SK-N-SH (cell line): ENCODE measurements around the gene NHLH1. TPM values are rescaled to one million over a fixed set of nuclear protein-coding genes. Genes with fewer than 3 reads are reported as not detected.

ENCODE experiments used
- CTCF ChIA-PET: fragments of 300-600, 350-600 bp; formaldehyde crosslinking; extraction: SDS; loops from one replicate; lab custom pipeline; 2021; lab: Yijun Ruan, JAX
- POLR2A ChIA-PET: fragments of 350-600 bp; sonication (Branson Sonifier 250); formaldehyde crosslinking; extraction: SDS; loops from one replicate; lab custom pipeline; 2020; ENCODE audit warnings: antibody characterized with exemption, inconsistent platforms; lab: Yijun Ruan, JAX
- DNase-seq: peaks from one replicate; pipeline ENCODE4 v3.0.0; 2012
- H2AFZ ChIP-seq: fragments of 200-600 bp; sonication (generic); 2 replicates; pipeline ENCODE4 v1.8.1; 2016; ENCODE audit warnings: antibody characterized with exemption, mild to moderate bottlenecking, low read depth
- H3F3A ChIP-seq: fragments of 200-600 bp; sonication (generic); replicated peaks from 2 replicates; pipeline ENCODE3; 2016; ENCODE audit warnings: antibody characterized with exemption, mild to moderate bottlenecking; ENCODE audit not compliant: insufficient read depth
- H3K27ac ChIP-seq, 2 experiments: fragments of 200-500 bp in 1 of 2; fragments of 200-600 bp in 1 of 2; sonication (Bioruptor generic) in 1 of 2; sonication (generic), shearing (Covaris generic) in 1 of 2; 2 replicates each; pipeline versions ENCODE4 v1.5.1 to v1.6.1; 2014 to 2016; ENCODE audit warnings: low read depth in 2 of 2, inconsistent platforms in 1 of 2, low read length in 1 of 2, mild to moderate bottlenecking in 1 of 2, mixed read lengths in 1 of 2
- H3K27me3 ChIP-seq: fragments of 200-600 bp; sonication (generic), shearing (Covaris generic); 2 replicates; pipeline ENCODE4 v1.6.1; 2016; ENCODE audit warnings: mixed run types; ENCODE audit not compliant: insufficient read depth
- H3K36me3 ChIP-seq, 2 experiments: fragments of 200-500 bp in 1 of 2; fragments of 200-600 bp in 1 of 2; sonication (Bioruptor generic) in 1 of 2; sonication (generic) in 1 of 2; replicated peaks in 1 of 2; 2 replicates each; pipeline versions ENCODE3 to v1.5.1; 2014 to 2016; ENCODE audit warnings: low read length in 1 of 2, mild to moderate bottlenecking in 1 of 2; ENCODE audit not compliant: insufficient read depth in 2 of 2, control insufficient read depth in 1 of 2
- H3K4me1 ChIP-seq, 2 experiments: fragments of 200-500 bp in 1 of 2; fragments of 200-600 bp in 1 of 2; sonication (Bioruptor generic) in 1 of 2; sonication (generic), shearing (Covaris generic) in 1 of 2; 2 replicates each; pipeline versions ENCODE4 v1.5.1 to v1.6.1; 2014 to 2016; ENCODE audit warnings: low read depth in 1 of 2, low read length in 1 of 2, mixed run types in 1 of 2; ENCODE audit not compliant: insufficient read depth in 2 of 2, control insufficient read depth in 1 of 2
- H3K4me2 ChIP-seq: fragments of 200-600 bp; sonication (generic), shearing (Covaris generic); 2 replicates; pipeline ENCODE4 v1.6.1; 2017; ENCODE audit warnings: mixed run types
- H3K4me3 ChIP-seq, 2 experiments: fragments of 200-500 bp in 1 of 2; fragments of 200-600 bp in 1 of 2; sonication (Bioruptor generic) in 1 of 2; sonication (generic), shearing (Covaris generic) in 1 of 2; 2 replicates each; pipeline versions ENCODE4 v1.5.1 to v1.8.1; 2014 to 2016; ENCODE audit warnings: low read depth in 2 of 2, inconsistent platforms in 1 of 2, low read length in 1 of 2, mild to moderate bottlenecking in 1 of 2, mixed read lengths in 1 of 2, moderate library complexity in 1 of 2
- H3K79me2 ChIP-seq: fragments of 200-600 bp; sonication (generic); 2 replicates; pipeline ENCODE4 v1.8.1; 2017; ENCODE audit warnings: mild to moderate bottlenecking; ENCODE audit not compliant: insufficient read depth
- H3K9ac ChIP-seq: fragments of 200-600 bp; sonication (generic); 2 replicates; pipeline ENCODE4 v1.6.1; 2017; ENCODE audit warnings: mixed run types
- H3K9me2 ChIP-seq: fragments of 200-600 bp; sonication (generic); 2 replicates; pipeline ENCODE4 v1.6.1; 2017; ENCODE audit warnings: mixed run types
- H3K9me3 ChIP-seq: fragments of 200-600 bp; sonication (generic); 2 replicates; pipeline ENCODE4 v1.6.1; 2017; ENCODE audit warnings: mixed run types, mild to moderate bottlenecking, moderate library complexity
- H4K20me1 ChIP-seq: fragments of 200-600 bp; sonication (generic); 2 replicates; pipeline ENCODE4 v1.6.1; 2017; ENCODE audit warnings: mild to moderate bottlenecking, mixed run types; ENCODE audit not compliant: insufficient read depth
- EP300 ChIP-seq, 2 experiments: IDR thresholded peaks; 2 replicates each; pipeline versions ENCODE4 v1.4.0 to v1.6.1; 2012; ENCODE audit warnings: borderline replicate concordance in 1 of 2, low read depth in 1 of 2, low read length in 1 of 2
- FOXJ3 ChIP-seq: sonication (generic); formaldehyde crosslinking; IDR thresholded peaks from 2 replicates; pipeline ENCODE4 v1.5.1; 2020; ENCODE audit warnings: mild to moderate bottlenecking, missing genetic modification reagents
- GATA2 ChIP-seq: sonication (generic); formaldehyde crosslinking; IDR thresholded peaks from 2 replicates; pipeline ENCODE4 v1.5.0; 2020; ENCODE audit warnings: mild to moderate bottlenecking, missing genetic modification reagents
- JUND ChIP-seq: IDR thresholded peaks from 2 replicates; pipeline ENCODE4 v1.4.0; 2012
- MAX ChIP-seq: IDR thresholded peaks from 2 replicates; pipeline ENCODE4 v1.4.0; 2012; ENCODE audit warnings: low read depth
- MXI1 ChIP-seq: IDR thresholded peaks from 2 replicates; pipeline ENCODE4 v1.6.1; 2012; ENCODE audit warnings: mild to moderate bottlenecking, low read depth, low read length, improper control_type of control experiment
- NFIC ChIP-seq: IDR thresholded peaks from 2 replicates; pipeline ENCODE4 v1.4.0; 2012; ENCODE audit warnings: borderline replicate concordance
- NRF1 ChIP-seq: IDR thresholded peaks from 2 replicates; pipeline ENCODE4 v1.6.1; 2012; ENCODE audit warnings: low read depth, mild to moderate bottlenecking, low read length
- REST ChIP-seq: IDR thresholded peaks from 2 replicates; pipeline ENCODE4 v1.6.1; 2012; ENCODE audit warnings: mild to moderate bottlenecking, low read depth, low read length, moderate library complexity
- RXRA ChIP-seq: IDR thresholded peaks from 2 replicates; pipeline ENCODE4 v1.4.0; 2012; ENCODE audit warnings: low read depth, mild to moderate bottlenecking, borderline replicate concordance
- SIN3A ChIP-seq: IDR thresholded peaks from 2 replicates; pipeline ENCODE4 v1.6.1; 2012; ENCODE audit warnings: low read depth, mild to moderate bottlenecking, low read length, moderate library complexity, borderline replicate concordance
- TEAD4 ChIP-seq: IDR thresholded peaks from 2 replicates; pipeline ENCODE4 v1.4.0; 2012; ENCODE audit warnings: mild to moderate bottlenecking, borderline replicate concordance; ENCODE audit not compliant: insufficient read depth
- YY1 ChIP-seq: IDR thresholded peaks from 2 replicates; pipeline ENCODE4 v1.4.0; 2012; ENCODE audit warnings: low read depth, mild to moderate bottlenecking
- WGBS: methylation state at CpG from one replicate; pipeline ENCODE4 v1.1.6; 2017; ENCODE audit warnings: low lambda C conversion rate; 5-methylcytosine and 5-hydroxymethylcytosine counted together
- polyA plus RNA-seq, 3 experiments: library from polyadenylated mRNA; depleted of rRNA; stranded (reverse); fragments of >200 nt; gene quantifications; 2 replicates each; pipeline ENCODE4 v1.2.3, GENCODE V29; 2012
- TF ChIP-seq, protein P1 (sequence below): IDR thresholded peaks from 2 replicates; pipeline ENCODE4 v1.4.0; 2012; ENCODE audit warnings: low read depth, borderline replicate concordance

The NHLH1 gene
- polyA plus RNA-seq, 1 of the 3 experiments (the other 2 are of a cell fraction) = 0.18 TPM

DNA sequence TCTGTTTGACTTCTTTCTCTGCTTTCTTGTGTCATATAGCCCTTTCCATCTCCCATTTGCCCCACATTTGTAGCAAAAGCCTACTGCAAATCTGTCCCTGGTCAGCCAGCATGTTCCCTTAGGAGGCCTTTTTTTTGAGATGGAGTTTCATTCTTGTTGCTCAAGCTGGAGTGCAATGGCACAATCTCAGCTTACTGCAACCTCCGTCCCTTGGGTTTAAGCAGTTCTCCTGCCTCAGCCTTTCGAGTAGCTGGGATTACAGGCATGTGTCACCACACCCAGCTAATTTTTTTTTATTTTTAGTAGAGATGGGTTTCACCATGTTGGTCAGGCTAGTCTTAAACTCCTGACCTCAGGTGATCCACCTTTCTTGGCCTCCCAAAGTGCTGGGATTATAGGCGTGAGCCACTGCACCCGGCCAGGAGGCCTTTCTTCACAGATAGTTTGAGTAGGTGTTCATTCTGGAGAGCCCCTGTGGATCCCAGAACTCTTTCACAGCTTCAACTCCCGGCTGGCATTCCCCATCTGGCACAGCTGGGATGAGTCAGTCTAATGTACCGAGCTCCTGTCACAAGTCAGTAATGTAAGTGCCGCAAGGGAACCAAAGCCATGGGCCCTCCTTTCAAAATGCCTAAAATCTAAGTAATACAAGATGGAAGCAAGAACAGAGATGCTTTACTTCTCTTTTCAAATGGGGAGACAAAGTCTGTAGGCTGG lies 9.4 kb upstream of the NHLH1 start:
- WGBS = 90% methylated on average over 6 of the region's 7 CpGs

DNA sequence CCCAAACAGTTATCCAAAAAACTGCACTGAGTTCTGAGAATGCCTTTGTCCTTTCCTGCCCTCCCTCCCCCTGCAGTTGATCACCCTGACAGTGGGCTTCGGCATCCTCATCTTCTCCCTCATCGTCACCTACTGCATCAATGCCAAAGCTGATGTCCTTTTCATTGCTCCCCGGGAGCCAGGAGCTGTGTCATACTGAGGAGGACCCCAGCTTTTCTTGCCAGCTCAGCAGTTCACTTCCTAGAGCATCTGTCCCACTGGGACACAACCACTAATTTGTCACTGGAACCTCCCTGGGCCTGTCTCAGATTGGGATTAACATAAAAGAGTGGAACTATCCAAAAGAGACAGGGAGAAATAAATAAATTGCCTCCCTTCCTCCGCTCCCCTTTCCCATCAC lies 8.8 kb upstream of the NHLH1 start:
- ChIA-PET CTCF (interaction anchor here (1.5 to 2.2 kb wide), 2 partner anchors 18 to 66 kb away, joined by 3 to 18 read pairs; no protein-coding TSS in a partner anchor), POLR2A (no interaction called here)
- Histone ChIP-seq H3K27me3 (no peaks in the 10 kb centered on the region), H3K36me3 (peaks cover 26 to 67% of the 10 kb centered on the region in 2 experiments), H3K4me3 (no peak overlapping the region), H3K9me2 (no peaks in the 10 kb centered on the region), H3K4me1 (no peaks in the 10 kb centered on the region), H3K9ac (no peak overlapping the region), H3K79me2 (no peaks in the 10 kb centered on the region), H3K4me2 (no peak overlapping the region), H3K27ac (no peak overlapping the region), H4K20me1 (no peaks in the 10 kb centered on the region), H3K9me3 (no peaks in the 10 kb centered on the region), H2AFZ (no peak overlapping the region), H3F3A (peaks cover 5% of the 10 kb centered on the region)
- 78% methylated on average over 4 of the region's 4 CpGs for WGBS
- TF ChIP-seq GATA2 (CRISPR knock-in tag) (no peak), JUND (no peak)
- DNase-seq = no peak

More for the DNA sequence above, 9.4 kb upstream of the NHLH1 start:
- no peaks in the 10 kb centered on the region for H3K9me2 ChIP-seq
- no peak overlapping the region for H3K27ac ChIP-seq
- H3K9me3 ChIP-seq = no peaks in the 10 kb centered on the region
- H3K27me3 ChIP-seq = no peaks in the 10 kb centered on the region
- H2AFZ ChIP-seq = no peak overlapping the region
- POLR2A ChIA-PET = no interaction called here
- no peaks in the 10 kb centered on the region for H4K20me1 ChIP-seq
- no peaks in the 10 kb centered on the region for H3K79me2 ChIP-seq
- CTCF ChIA-PET = interaction anchor here (1.5 to 2.2 kb wide), 2 partner anchors 18 to 65 kb away, joined by 3 to 18 read pairs; no protein-coding TSS in a partner anchor
- peaks cover 26 to 74% of the 10 kb centered on the region in 2 experiments for H3K36me3 ChIP-seq
- no peaks in the 10 kb centered on the region for H3K4me1 ChIP-seq
- H3F3A ChIP-seq = peaks cover 5% of the 10 kb centered on the region
- H3K4me3 ChIP-seq = no peak overlapping the region
- DNase-seq = no peak
- no peak overlapping the region for H3K4me2 ChIP-seq
- TF ChIP-seq SIN3A (no peak), FOXJ3 (no peak), EP300 (IDR thresholded peaks at IDR 0.05; ENCODE audit: borderline replicate concordance in 1 of 2, low read depth in 1 of 2, low read length in 1 of 2) (no peak), YY1 (no peak)
- TF ChIP-seq, protein P1, sequence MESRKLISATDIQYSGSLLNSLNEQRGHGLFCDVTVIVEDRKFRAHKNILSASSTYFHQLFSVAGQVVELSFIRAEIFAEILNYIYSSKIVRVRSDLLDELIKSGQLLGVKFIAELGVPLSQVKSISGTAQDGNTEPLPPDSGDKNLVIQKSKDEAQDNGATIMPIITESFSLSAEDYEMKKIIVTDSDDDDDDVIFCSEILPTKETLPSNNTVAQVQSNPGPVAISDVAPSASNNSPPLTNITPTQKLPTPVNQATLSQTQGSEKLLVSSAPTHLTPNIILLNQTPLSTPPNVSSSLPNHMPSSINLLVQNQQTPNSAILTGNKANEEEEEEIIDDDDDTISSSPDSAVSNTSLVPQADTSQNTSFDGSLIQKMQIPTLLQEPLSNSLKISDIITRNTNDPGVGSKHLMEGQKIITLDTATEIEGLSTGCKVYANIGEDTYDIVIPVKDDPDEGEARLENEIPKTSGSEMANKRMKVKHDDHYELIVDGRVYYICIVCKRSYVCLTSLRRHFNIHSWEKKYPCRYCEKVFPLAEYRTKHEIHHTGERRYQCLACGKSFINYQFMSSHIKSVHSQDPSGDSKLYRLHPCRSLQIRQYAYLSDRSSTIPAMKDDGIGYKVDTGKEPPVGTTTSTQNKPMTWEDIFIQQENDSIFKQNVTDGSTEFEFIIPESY = no peak
- TF ChIP-seq, all 33 proteins: peak for 0
- no peak overlapping the region for H3K9ac ChIP-seq

GRCh38 chr1:160359559-160360226 lies 7.2 kb upstream of the NHLH1 start:
- Histone ChIP-seq H3K9me3 (no peaks in the 10 kb centered on the region), H2AFZ (no peak overlapping the region), H3K4me2 (no peak overlapping the region), H3K79me2 (no peaks in the 10 kb centered on the region), H3K9ac (no peak overlapping the region), H3K9me2 (no peaks in the 10 kb centered on the region), H3F3A (peaks cover 5% of the 10 kb centered on the region), H3K36me3 (peaks cover 14 to 51% of the 10 kb centered on the region in 2 experiments), H3K27ac (no peak overlapping the region), H3K27me3 (no peaks in the 10 kb centered on the region), H3K4me1 (no peaks in the 10 kb centered on the region), H3K4me3 (no peak overlapping the region), H4K20me1 (no peaks in the 10 kb centered on the region)
- ChIA-PET CTCF (interaction anchor here (9.0 kb wide), 1 partner anchor 16 kb away, joined by 85 read pairs; no protein-coding TSS in a partner anchor), POLR2A (no interaction called here)
- 86% methylated on average over 9 of the region's 9 CpGs for WGBS
- no peak for DNase-seq
- TF ChIP-seq NFIC = no peak
- no peak for TF ChIP-seq RXRA
- no peak for TF ChIP-seq JUND
- no peak for TF ChIP-seq TEAD4
- TF ChIP-seq MAX = no peak
- no peak for TF ChIP-seq EP300 (IDR thresholded peaks at IDR 0.05; ENCODE audit: borderline replicate concordance in 1 of 2, low read depth in 1 of 2, low read length in 1 of 2)
- TF ChIP-seq YY1 = no peak
- TF ChIP-seq MXI1 = no peak
- no peak for TF ChIP-seq REST
- no peak for TF ChIP-seq NRF1
